HCT116 (cell line): ENCODE data around the gene RAD21L1.

Experiments
- EZH2 ChIP-seq: fragments of 200-600 bp; sonication (generic); IDR thresholded peaks from 2 replicates; pipeline ENCODE4 v1.6.1; 2017; ENCODE audit warnings: antibody characterized with exemption, mixed run types
- POLR2A ChIP-seq: IDR thresholded peaks from 2 replicates; pipeline ENCODE4 v1.7.0; 2011; ENCODE audit warnings: borderline replicate concordance; ENCODE audit not compliant: insufficient read depth, insufficient read length; ENCODE audit errors: extremely low read depth
- TF ChIP-seq, protein P1 (sequence below), 3 experiments: fragments of 200-600 bp in 1 of 3; sonication (generic) in 1 of 3; IDR thresholded peaks in 2 of 3; conservative IDR thresholded peaks in 1 of 3; 2 replicates each; pipeline ENCODE4 v1.5.1; 2012 to 2017; ENCODE audit warnings: low read depth in 2 of 3, low read length in 2 of 3, antibody characterized with exemption in 1 of 3, borderline replicate concordance in 1 of 3, control low read depth in 1 of 3, mild to moderate bottlenecking in 1 of 3, mixed read lengths in 1 of 3, mixed run types in 1 of 3, moderate library complexity in 1 of 3; ENCODE audit not compliant: insufficient read depth in 1 of 3
- TF ChIP-seq, protein P2 (sequence below): IDR thresholded peaks from 2 replicates; pipeline ENCODE4 v1.6.1; 2012; ENCODE audit warnings: low read depth
- TF ChIP-seq, protein P3 (sequence below): IDR thresholded peaks from 2 replicates; pipeline ENCODE4 v1.6.1; 2012

DNA sequence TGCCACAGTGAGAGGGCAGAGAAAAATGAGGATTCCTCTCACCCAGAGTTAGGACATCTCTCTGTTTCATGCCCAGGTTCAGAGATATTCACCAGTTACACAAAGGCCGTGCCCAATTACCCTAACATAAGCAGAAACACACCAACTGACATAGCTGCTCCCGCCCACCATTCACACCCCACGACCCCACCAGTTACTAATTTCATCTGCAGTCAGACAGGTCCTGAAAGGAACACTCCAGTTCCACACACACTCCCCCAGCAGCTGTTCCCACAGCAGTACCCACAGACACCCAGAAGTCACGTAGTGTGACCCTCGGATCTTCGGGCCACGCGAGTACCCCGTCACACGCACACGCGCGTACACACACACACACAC is 41.6 kb upstream of the RAD21L1 start:
- TF ChIP-seq, protein P1, sequence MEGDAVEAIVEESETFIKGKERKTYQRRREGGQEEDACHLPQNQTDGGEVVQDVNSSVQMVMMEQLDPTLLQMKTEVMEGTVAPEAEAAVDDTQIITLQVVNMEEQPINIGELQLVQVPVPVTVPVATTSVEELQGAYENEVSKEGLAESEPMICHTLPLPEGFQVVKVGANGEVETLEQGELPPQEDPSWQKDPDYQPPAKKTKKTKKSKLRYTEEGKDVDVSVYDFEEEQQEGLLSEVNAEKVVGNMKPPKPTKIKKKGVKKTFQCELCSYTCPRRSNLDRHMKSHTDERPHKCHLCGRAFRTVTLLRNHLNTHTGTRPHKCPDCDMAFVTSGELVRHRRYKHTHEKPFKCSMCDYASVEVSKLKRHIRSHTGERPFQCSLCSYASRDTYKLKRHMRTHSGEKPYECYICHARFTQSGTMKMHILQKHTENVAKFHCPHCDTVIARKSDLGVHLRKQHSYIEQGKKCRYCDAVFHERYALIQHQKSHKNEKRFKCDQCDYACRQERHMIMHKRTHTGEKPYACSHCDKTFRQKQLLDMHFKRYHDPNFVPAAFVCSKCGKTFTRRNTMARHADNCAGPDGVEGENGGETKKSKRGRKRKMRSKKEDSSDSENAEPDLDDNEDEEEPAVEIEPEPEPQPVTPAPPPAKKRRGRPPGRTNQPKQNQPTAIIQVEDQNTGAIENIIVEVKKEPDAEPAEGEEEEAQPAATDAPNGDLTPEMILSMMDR (IDR thresholded peaks at IDR 0.05 in 2 of 3, conservative IDR thresholded peaks at IDR 0.05 in 1 of 3; ENCODE audit: borderline replicate concordance in 1 of 3, insufficient read depth in 1 of 3, low read depth in 2 of 3, low read length in 2 of 3), result no peak
- no peak for TF ChIP-seq EZH2
- no peak for TF ChIP-seq POLR2A
- TF ChIP-seq, protein P2, sequence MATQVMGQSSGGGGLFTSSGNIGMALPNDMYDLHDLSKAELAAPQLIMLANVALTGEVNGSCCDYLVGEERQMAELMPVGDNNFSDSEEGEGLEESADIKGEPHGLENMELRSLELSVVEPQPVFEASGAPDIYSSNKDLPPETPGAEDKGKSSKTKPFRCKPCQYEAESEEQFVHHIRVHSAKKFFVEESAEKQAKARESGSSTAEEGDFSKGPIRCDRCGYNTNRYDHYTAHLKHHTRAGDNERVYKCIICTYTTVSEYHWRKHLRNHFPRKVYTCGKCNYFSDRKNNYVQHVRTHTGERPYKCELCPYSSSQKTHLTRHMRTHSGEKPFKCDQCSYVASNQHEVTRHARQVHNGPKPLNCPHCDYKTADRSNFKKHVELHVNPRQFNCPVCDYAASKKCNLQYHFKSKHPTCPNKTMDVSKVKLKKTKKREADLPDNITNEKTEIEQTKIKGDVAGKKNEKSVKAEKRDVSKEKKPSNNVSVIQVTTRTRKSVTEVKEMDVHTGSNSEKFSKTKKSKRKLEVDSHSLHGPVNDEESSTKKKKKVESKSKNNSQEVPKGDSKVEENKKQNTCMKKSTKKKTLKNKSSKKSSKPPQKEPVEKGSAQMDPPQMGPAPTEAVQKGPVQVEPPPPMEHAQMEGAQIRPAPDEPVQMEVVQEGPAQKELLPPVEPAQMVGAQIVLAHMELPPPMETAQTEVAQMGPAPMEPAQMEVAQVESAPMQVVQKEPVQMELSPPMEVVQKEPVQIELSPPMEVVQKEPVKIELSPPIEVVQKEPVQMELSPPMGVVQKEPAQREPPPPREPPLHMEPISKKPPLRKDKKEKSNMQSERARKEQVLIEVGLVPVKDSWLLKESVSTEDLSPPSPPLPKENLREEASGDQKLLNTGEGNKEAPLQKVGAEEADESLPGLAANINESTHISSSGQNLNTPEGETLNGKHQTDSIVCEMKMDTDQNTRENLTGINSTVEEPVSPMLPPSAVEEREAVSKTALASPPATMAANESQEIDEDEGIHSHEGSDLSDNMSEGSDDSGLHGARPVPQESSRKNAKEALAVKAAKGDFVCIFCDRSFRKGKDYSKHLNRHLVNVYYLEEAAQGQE, result no peak
- TF ChIP-seq, protein P3, sequence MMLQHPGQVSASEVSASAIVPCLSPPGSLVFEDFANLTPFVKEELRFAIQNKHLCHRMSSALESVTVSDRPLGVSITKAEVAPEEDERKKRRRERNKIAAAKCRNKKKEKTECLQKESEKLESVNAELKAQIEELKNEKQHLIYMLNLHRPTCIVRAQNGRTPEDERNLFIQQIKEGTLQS, result no peak
